GM12873 (cell line): ENCODE data around the gene OPCML.

ENCODE experiments used
- TF ChIP-seq, protein P1 (sequence below): IDR thresholded peaks from 2 replicates; pipeline ENCODE4 v1.5.1; 2012; ENCODE audit warnings: low read depth, mild to moderate bottlenecking, moderate library complexity, low read length, control low read depth; ENCODE audit not compliant: insufficient read depth; ENCODE audit errors: missing control alignments

Gene OPCML

DNA sequence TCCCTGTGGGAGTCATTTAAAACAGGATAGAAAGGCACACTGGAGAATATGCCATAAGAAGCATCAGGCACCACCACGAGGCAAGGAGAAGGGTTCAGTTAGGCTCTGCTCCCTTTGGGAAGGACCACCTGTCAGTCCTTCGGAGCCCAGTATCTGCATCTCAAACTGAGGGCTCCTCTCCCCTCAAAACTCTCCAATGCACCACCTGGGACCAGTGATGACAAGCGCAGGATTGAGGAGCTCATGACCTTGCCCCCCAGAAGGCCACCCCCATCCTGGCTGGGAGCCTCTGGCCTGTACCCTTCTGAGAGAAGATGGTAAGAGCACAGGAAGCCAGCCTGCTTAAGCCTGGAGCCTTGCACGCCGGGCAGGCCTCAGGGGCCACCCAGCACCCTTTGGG lies 39.4 kb downstream of the OPCML start:
- TF ChIP-seq, protein P1, sequence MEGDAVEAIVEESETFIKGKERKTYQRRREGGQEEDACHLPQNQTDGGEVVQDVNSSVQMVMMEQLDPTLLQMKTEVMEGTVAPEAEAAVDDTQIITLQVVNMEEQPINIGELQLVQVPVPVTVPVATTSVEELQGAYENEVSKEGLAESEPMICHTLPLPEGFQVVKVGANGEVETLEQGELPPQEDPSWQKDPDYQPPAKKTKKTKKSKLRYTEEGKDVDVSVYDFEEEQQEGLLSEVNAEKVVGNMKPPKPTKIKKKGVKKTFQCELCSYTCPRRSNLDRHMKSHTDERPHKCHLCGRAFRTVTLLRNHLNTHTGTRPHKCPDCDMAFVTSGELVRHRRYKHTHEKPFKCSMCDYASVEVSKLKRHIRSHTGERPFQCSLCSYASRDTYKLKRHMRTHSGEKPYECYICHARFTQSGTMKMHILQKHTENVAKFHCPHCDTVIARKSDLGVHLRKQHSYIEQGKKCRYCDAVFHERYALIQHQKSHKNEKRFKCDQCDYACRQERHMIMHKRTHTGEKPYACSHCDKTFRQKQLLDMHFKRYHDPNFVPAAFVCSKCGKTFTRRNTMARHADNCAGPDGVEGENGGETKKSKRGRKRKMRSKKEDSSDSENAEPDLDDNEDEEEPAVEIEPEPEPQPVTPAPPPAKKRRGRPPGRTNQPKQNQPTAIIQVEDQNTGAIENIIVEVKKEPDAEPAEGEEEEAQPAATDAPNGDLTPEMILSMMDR: no peak

DNA sequence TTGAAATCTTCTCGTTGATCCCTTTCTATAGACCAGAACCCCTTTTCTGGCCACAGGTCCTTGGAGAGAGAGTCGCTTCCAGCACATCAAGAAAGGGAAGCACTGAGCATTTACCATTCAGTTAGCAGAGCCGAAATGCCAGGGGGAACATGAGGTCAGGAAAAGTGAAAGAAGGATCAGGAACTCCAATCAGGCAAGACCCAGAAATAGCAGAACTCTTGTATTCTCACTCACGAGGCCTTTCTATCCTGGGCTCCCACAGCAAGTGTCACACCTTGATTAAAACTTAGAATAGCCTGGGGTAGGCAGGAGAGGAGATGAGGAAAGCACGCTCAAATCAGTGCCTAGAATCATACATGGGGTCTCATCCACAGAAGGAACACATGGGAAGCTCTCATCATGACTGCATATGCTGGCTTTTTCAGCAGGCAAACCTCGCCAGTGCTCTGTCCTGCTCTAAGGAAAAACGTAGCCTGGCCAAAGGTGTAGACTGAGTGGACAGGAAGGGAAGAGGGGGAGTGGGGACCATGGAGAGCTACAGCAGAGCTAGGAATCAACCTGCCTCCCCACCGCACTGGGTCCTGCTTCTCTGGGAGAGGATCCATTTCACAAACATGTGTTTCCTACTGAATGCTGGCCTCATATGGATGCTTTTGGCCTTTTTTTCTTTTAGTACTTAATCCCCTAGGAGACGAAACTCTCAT lies 40.5 kb downstream of the OPCML start:
- TF ChIP-seq, protein P1: no peak

DNA sequence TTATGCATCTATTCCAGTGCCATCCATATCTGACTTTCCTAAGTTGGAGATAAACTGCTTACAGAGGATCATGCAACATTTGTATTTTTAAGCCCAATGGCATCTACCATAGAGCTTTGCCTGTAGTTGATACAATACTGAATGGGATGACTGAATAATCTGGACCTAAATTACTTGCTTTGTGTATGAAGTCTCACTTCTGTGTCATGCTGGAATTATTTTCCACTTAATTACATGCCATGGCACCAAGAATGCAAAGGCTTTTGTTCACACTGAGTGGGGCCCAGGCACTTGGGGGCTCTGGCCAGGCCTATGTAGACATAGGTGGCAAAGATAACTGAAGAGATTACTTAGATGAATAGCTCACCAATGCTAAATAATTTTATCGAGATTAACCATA lies 51.6 kb downstream of the OPCML start:
- TF ChIP-seq, protein P1: no peak

DNA sequence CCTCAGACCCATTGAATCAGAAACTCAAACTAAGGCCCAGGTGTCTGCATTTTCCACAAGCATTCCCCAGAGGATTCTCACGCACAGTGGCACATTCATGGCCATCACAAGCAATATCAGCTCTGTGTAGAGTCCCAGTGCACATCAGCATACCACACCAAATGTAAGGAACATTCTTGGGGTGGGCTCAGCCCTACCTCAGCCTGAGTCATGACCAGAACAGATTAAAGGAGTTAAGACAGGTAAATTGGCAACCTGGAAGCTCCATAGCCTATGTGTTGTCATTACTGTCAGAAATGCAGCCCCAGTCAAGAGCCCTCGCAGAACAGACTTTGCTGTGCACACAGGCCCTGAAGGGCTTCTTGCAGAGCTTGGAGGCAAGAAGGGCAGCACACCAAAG lies 53.1 kb downstream of the OPCML start:
- TF ChIP-seq, protein P1: no peak

DNA sequence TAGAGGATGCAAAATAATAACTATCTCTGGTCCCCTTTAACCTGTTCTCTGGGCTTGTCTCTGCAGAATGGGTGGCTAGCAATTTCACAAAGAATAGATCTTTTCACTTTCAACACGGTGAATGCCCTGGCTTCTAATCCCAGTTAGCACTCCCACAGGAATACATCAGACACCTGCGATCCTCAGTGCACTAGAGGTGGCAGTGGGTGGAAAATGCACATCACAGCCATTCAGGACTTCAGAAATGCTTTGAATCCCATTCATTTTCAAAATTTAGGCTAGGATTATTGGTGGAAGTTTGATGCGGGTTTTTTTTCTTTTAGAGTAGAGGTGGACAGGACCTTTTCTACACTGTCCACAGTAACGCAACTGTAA lies 55.1 kb downstream of the OPCML start:
- TF ChIP-seq, protein P1: no peak

DNA sequence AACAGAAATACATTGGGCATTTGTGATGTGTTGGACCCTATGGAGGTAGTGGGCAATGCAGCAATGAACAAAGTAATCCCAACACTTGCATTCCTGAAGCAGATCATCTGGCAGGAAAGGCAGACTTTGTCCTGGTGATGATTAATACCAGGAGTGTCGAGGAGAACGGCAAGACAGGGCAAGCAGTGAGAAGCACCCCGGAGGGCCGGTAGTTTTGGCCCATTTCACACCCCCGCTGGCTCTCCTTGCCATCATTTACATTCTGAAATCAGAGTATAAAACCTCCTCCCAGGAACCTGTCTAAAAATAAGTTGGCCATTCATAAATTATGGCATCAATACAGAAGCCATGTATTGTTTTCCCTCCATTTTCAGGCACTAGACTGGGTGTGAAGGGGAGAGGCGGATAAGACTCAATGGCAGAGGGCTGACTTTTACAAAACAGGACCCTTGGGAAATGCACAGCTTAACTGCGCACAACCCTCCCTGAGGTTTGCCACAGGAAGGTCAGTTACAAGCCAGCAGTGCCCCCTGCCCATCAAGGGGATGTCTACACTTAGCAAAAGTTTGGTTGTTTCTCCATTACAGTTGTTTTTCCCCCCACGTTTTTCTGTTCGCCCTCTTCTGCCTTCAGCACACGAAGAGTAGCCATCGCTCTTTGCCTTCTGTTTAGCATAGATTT lies 55.6 kb downstream of the OPCML start:
- TF ChIP-seq, protein P1: no peak

DNA sequence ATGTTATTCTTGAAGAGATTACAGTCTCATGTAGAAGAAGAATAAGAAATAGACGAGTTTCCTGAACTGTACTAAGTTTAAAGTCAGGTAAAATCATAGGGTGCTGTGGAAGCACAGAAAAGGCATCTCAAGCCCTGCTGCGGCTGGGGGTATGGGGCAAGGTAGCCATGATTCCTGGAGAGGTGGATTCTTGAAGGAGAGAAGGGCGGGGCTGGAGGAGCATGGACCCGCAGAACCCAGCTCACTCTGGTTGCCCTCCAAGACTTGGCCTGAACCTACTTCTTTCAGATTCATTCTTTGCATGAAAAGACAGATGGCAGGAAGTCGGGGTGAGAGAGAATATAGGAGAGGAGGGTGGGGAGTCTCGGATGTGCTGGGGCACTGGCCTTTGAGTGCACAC lies 57.8 kb downstream of the OPCML start:
- TF ChIP-seq, protein P1: no peak
